ENCODE data around the gene DGUOK. TPM values are rescaled to one million over a fixed set of nuclear protein-coding genes. Genes with fewer than 3 reads are reported as not detected.

DGUOK gene
- total and polyA plus RNA-seq, 2 experiments from 2014 or later = 68.4 to 287 TPM

- TF ChIP-seq CTCF (conservative IDR thresholded peaks at IDR 0.05; ENCODE audit: low read depth in 2 of 2) = no peak
- no peak for TF ChIP-seq EZH2phosphoT487 (IDR thresholded peaks at IDR 0.05; ENCODE audit: unreplicated experiment)
- no peak for TF ChIP-seq REST (IDR thresholded peaks at IDR 0.05; ENCODE audit: unreplicated experiment)
- TF ChIP-seq NANOG (IDR thresholded peaks at IDR 0.05; ENCODE audit: borderline replicate concordance) = no peak
- TF ChIP-seq ZNF114 (CRISPR knock-in tag; IDR thresholded peaks at IDR 0.05) = no peak
- TF ChIP-seq ETS1 (IDR thresholded peaks at IDR 0.05) = no peak
- no peak for TF ChIP-seq STAT1 (IDR thresholded peaks at IDR 0.05; ENCODE audit: unreplicated experiment)
- TF ChIP-seq JUNB (IDR thresholded peaks at IDR 0.05; ENCODE audit: unreplicated experiment) = no peak
- no peak for TF ChIP-seq CREB1 (CRISPR knock-in tag; IDR thresholded peaks at IDR 0.05; ENCODE audit: low read depth)
Observed at GRCh38 chr2:73944714-73945113, 18.0 kb downstream of the DGUOK start (continued).

- Mint-ChIP-seq H3K9me3 (no peaks in the 10 kb centered on the region), H3K27ac (no peak overlapping the region), H3K4me1 (no peaks in the 10 kb centered on the region), H3K27me3 (ENCODE audit: insufficient read depth, low read depth, poor library complexity) (no peaks in the 10 kb centered on the region), H3K4me3 (no peak overlapping the region), H3K36me3 (ENCODE audit: low read depth) (peaks cover 45% of the 10 kb centered on the region)
- Histone ChIP-seq H3K36me3 (ENCODE audit: insufficient read depth) (peaks cover 36% of the 10 kb centered on the region), H3K4me3 (no peak overlapping the region), H3K4me2 (no peak overlapping the region), H3K27ac (ENCODE audit: low read depth) (no peak overlapping the region), H3K9me2 (ENCODE audit: insufficient read depth) (no peaks in the 10 kb centered on the region), H2AFZ (no peak overlapping the region), H4K20me1 (replicated peaks; ENCODE audit: insufficient read depth) (peaks cover 32% of the 10 kb centered on the region), H3K4me1 (ENCODE audit: insufficient read depth) (no peaks in the 10 kb centered on the region), H3K27me3 (ENCODE audit: insufficient read depth) (no peaks in the 10 kb centered on the region), H3K79me2 (replicated peaks; ENCODE audit: insufficient read depth) (peaks cover 55% of the 10 kb centered on the region), H3F3A (replicated peaks; ENCODE audit: low read depth) (no peaks in the 10 kb centered on the region)
- DNase-seq (ENCODE audit: low spot score) (no peak), ATAC-seq (no peak)
- no peak for TF ChIP-seq CTCF (conservative IDR thresholded peaks at IDR 0.05; ENCODE audit: low read depth in 2 of 2)
- no peak for TF ChIP-seq JUNB (IDR thresholded peaks at IDR 0.05; ENCODE audit: unreplicated experiment)
- TF ChIP-seq ETS1 (IDR thresholded peaks at IDR 0.05) = no peak
Observed at GRCh38 chr2:73946215-73946614, 19.5 kb downstream of the DGUOK start.

Data from GM23338 (cell line).